Muscle of arm (tissue), 12 donors: ENCODE data around the gene ANKRD61. TPM values are rescaled to one million over a fixed set of nuclear protein-coding genes. Genes with fewer than 3 reads are reported as not detected.
"Not testable (repeated sequence)": the region's sequence is repeated elsewhere in the genome, so short reads cannot be mapped to it uniquely, and the experiment has no call there.

Experiments used
- DNase-seq: peaks from one replicate; pipeline ENCODE4 v3.0.0-alpha.2; 2013
- polyA plus RNA-seq, 12 donors: library from polyadenylated mRNA; unstranded; fragments of 120-200 nt; gene quantifications; one replicate each; pipeline ENCODE4 v1.2.1, GENCODE V29; 2013; ENCODE audit not compliant: insufficient read length in 12 of 12

ANKRD61 gene
- polyA plus RNA-seq, 12 donors: 0.31 to 2.5 (median 0.97) TPM; not detected in 2

DNA sequence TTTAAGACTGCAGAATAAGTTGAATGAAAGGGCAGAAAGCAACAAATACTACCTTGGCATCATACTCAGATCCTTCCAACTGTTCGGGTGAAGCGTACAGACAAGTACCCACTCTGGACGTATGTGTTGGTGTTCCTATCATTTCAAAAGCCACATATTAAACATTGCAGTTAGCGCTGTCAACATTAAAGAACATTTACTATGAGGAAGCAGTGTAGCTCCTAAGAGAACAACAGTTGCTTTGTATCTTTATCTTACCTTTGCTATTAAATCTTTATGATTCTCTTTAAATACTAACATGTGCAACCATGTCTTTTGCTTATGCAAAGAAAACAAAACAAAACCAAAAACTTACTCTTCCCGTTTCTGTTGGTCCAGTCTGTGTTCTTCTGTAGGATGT lies 2.6 kb upstream of the ANKRD61 start:
- DNase-seq: no peak

DNA sequence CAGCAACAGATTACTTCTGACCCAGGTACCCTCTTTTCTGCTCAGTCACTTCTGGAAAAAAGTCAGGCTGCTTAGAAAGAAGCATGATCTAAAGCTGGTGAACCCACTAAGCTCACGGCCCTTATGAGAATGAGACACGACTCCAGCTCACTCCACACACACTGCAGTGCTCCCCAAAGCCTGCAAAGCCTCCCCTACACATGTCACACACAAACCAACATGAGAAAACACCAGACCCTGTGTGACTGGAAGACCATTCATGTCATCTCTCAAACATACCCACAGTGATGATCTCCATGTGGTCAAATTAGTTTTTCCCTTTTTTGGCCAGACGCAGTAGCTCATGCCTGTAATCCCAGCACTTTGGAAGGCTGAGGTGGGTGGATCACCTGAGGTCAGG lies 391 bp downstream of the ANKRD61 start:
- no peak for DNase-seq

DNA sequence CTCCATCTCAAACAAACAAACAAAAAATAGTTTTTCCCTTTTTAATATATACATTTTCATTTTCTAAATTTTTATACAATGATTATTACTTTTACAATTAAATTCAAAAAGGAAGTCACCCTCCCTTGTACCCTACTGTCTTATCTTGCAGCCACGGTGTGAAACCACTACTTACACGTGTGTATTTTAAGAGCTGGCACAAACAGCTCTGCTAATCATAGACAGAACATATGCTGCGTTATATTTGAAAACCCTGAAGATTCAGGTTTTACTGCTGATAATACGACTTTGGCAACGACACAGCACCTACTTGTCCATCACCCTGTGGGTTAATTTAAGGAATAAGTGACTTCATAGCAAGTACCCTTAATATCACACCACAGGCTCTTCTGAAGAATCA lies 991 bp downstream of the ANKRD61 start:
- no peak for DNase-seq

DNA sequence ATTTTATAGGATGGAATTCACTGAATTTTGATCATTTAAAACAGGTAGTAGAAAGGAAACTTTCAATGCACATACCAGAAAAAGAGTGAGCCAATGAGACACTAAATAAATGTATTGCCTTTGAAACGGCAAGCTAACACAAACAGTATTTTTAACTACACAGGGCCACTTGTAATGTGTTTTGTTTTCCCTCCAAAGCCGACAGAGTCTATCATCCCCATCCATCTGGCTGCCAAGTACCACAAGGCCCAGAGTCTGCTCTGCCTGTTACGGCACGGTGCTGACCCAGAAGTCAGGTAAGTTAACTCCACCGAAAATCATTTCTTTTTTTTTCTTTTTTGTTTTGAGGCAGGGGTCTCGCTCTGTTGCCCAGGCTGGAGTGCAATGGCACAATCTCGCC lies 1.5 kb downstream of the ANKRD61 start:
- DNase-seq: no peak

DNA sequence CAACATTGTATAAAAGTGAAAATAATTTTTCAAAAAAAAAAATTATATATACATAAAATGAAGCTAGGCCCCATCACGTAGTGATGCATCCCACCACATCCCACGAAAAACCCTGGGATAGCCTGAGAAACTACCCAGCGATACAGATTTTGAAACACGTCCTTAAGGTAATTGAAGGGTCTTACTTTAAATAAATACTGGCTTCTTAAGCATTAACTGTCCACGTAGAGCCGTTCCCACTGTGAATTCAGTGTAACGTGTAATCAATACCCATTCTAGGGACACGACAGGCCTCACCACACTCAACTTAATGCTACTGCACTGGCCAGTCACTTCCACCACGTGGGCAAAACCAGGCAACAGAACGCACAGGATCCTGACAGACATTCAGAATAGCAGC lies 4.0 kb downstream of the ANKRD61 start:
- DNase-seq: no peak

DNA sequence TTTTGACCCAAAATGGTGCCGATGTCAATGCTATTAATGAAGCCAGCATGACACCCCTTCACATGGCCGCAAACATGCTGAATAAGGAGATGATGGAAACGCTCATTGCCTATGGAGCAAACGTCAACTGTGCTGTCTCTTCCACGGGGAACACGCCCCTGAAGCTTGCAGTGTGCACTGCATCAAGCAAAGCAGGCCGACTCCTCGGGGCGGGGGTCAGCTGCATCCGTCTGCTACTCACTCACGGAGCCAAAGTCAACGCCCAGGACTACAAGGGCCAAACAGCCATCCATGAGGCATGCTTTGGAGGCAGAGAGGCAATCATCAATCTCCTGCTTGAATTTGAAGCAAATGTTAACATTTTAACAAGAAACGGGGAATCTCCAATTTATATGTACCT lies 4.5 kb downstream of the ANKRD61 start:
- no peak for DNase-seq

DNA sequence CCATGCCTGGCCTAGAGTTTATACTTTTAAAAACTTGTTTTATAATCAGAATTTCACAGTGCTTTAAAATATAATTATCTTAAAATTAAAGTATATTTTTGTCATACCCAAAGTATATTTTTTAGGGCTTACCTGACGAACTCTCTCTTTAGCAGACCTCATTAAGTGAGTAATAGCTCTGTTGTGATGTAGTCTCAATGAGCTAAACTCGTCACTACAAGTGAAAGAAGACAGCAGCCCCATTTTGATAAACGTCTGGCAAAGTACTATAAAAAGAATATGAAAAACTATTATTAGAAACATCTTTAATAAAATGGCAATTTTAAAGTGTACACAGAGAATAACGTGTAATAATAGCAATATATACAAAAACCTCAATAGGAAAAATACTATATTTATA lies 18.6 kb downstream of the ANKRD61 start:
- DNase-seq: no peak

DNA sequence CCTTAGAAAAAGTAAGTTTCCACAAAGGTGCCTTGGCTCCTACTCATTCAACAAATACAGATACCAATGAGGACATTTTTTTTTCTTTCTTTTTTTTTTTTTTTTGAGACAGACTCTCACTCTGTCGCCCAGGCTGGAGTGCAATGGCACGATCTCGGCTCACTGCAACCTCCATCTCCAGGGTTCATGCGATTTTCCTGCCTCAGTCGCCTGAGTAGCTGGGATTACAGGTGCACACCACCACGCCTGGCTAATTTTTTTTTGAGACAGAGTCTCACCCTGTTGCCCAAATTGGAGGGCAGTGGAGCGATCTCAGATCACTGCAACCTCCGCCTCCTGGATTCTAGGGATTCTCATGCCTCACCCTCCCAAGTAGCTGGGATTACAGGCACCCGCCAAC lies 20.0 kb downstream of the ANKRD61 start:
- DNase-seq: not testable (repeated sequence)

DNA sequence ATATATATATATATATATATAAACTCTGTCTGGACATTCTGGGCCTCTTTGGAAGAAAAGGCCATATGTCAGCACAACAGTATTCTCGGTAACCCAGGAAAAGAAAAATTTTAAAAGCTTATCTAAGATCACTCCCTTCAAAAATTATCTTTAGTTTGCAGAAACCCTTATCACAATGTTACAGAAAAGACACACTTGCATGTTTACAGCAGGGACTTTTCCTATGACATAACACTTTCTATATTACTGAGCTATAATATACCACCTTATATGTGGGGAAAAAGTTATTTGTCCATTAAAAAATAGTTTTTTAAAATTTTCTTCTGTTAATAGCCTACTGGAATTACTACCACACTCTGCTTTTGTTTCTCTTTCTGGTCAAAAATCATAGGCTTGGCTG lies 25.4 kb downstream of the ANKRD61 start:
- DNase-seq: no peak

DNA sequence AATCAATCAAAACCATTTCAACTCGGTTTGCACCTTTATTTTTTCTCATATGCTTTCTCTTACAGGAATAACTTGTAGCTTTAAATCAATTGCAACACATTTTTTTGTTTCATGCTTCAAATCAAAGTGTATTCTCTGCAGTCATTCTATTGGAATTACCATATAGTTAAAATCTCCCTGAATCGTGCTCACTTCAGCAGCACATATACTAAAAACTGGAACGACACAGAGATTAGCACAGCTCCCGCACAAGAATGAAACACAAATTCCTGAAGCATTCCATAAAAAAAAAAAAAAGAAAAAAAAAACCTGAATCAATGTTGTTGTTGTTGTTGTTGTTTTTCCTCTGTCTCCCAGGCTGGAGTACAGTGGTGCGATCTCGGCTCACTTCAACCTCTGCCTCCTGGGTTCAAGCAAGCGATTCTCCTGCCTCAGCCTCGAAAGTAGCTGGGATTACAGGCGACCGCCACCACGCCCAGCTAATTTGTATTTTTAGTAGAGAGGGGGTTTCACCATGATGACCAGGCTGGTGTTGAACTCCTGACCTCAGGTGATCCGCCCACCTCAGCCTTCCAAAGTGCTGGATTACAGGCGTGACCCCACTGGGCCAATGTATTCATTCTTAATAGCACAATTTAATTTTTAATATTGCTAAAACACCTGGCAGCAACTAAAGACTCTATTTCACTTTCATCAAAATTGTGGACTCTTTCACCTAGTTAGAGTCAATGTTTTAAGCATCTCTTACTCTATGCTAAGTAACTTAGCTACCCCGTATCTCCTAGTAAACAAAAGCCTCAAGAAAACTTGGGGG lies 26.3 kb downstream of the ANKRD61 start:
- no peak for DNase-seq

DNA sequence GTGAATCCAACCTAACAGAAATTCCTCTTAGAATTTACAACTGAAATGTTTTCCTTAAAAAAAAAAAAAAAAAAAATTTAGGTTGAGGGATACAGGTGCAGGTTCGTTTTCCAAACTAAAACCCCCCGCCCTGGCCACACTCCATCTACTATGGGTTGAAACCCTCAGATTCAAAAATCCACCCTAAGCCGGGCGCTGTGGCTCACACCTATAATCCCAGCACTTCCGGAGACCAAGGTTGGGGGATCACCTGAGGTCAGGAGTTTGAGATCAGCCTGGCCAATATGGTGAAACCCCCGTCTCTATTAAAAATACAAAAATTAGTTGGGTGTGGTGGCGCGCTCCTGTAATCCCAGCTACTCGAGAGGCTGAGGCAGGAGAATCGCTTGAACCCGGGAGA lies 28.8 kb downstream of the ANKRD61 start:
- not testable (repeated sequence) for DNase-seq

DNA sequence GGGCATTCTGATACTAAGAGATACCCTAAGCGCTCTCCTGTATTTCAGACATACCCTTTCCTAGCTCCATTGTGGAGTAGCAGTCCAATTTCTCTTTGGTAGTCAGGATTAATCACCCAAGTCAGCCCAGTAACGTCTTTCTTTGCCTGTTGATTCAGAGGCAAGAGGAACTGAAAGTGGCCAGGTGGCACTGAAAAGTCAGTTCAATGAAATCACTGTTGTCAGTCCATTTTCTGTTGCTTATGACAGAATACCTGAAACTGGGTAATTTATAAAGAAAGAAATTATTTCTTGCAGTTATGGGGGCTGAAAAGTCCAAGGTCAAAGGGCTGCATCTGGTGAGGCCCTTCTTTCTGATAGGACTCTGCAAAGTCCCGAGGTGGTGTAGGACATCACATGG lies 40.2 kb downstream of the ANKRD61 start:
- DNase-seq: no peak

DNA sequence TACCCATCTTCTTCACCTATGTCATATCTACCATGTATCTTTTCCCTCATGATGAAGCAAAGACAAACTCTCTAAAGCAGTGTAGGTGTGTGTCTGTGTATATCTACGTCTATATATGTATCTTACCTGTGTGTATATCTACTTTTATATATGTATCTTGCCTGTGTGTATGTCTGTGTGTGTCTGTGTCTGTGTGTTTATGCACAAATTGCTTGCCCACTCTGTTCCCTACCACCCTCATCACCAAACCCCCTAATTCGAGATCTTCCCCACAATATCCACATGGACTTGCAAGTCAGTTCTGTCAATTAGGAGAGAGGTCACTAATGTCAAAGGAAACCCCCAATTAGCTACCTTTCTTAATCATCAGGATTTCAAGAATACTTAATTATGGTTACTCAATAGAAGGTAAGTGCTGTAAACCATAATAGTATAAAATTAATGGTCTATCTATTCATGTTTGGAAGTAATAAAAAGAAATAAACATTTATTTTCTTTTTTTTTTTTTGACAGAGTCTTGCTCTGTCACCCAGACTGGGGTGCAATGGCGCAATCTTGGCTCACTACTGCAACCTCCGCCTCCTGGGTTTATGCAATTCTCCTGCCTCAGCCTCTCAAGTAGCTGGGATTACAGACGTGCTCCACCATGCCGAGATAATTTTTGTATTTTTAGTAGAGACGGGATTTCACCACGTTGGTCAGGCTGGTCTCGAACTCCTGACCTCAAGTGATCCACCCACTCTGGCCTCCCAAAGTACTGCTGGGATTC lies 43.6 kb downstream of the ANKRD61 start:
- no peak for DNase-seq

DNA sequence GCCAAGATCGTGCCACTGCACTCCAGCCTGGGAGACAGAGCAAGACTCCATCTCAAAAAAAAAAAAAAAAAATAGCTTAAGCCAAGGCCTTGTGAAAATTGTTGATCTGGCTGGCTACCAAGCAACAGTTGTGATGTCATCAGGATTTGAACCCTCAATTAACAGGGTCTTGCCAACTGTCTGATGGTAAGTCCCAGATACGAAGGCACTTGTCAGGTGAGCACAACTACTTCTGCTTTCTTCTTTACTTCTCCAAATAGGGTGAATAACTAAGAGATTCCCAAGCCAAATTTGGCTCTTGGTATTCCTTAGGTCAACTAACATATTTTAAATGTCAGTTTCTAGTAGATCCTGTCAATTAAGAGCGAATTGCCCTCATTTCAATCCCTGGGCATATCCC lies 47.4 kb downstream of the ANKRD61 start:
- DNase-seq: no peak

DNA sequence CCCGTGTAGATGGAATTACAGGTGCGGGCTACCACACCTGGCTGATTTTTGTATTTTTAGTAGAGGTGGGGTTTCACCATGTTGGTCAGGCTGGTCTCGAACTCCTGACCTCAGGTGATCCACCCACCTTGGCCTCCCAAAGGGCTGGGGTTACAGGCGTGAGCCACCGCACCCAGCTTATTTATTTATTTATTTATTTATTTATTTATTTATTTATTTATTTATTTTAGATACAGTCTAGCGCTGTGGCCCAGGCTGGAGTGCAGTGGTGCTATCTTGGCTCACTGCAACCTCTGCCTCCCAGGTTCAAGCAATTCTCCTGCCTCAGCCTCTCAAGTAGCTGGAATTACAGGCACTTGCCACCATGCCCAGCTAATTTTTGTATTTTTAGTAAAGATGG lies 51.9 kb downstream of the ANKRD61 start:
- not testable (repeated sequence) for DNase-seq

Other genes starting within 250 kb of the ANKRD61 start
- 10 to 100 TPM; 27.1 to 73.9 (median 30.2) TPM for gene RNF216, start 249.7 kb upstream of the ANKRD61 start, polyA plus RNA-seq
- gene OCM, start 150.6 kb upstream of the ANKRD61 start, polyA plus RNA-seq: under 1 TPM in 1 of 12 donors, not detected in 11; 0.77 TPM
- 10 to 100 TPM in 11 of 12 donors, not detected in 1; 50.2 to 69.5 (median 63.0) TPM for gene CCZ1, start 132.6 kb upstream of the ANKRD61 start, polyA plus RNA-seq
- gene RSPH10B, start 60.7 kb upstream of the ANKRD61 start, polyA plus RNA-seq: under 1 TPM in 9 of 12 donors, not detected in 3; 0.23 to 0.72 (median 0.48) TPM
- 10 to 100 TPM in 10 of 12 donors, 1 to 10 TPM in 1, not detected in 1; 8.9 to 19.1 (median 11.4) TPM for gene PMS2, start 22.3 kb upstream of the ANKRD61 start, polyA plus RNA-seq
- gene AIMP2, start 22.1 kb upstream of the ANKRD61 start, polyA plus RNA-seq: 10 to 100 TPM in 11 of 12 donors, not detected in 1; 20.6 to 42.3 (median 28.2) TPM
- 100 to 1,000 TPM in 1 of 12 donors, 10 to 100 TPM in 10, not detected in 1; 38.6 to 103 (median 59.8) TPM for gene EIF2AK1, start 27.8 kb downstream of the ANKRD61 start, polyA plus RNA-seq
- gene USP42, start 73.6 kb downstream of the ANKRD61 start, polyA plus RNA-seq: 10 to 100 TPM in 5 of 12 donors, 1 to 10 TPM in 6, not detected in 1; 7.6 to 15.9 (median 9.8) TPM
- gene CYTH3, start 241.2 kb downstream of the ANKRD61 start, polyA plus RNA-seq: 10 to 100 TPM in 11 of 12 donors, not detected in 1; 26.6 to 55.4 (median 32.9) TPM